ENCODE results near the gene SEC61G. TPM values are rescaled to one million over a fixed set of nuclear protein-coding genes. Genes with fewer than 3 reads are reported as not detected.

Gene SEC61G
- total RNA-seq, 1 donor: 47.7 TPM

Other genes with a start within 250 kb of the SEC61G start
- gene VSTM2A, start 216.8 kb downstream of the SEC61G start, total RNA-seq: not detected

Measured in hematopoietic multipotent progenitor cell (in vitro differentiated cells).